Measurements from ENCODE around the gene CST7. TPM values are rescaled to one million over a fixed set of nuclear protein-coding genes. Genes with fewer than 3 reads are reported as not detected.
A peak's percentile ranks its signal among the peaks of the same experiment; 100 is the strongest.
"Not testable (repeated sequence)": the region's sequence is repeated elsewhere in the genome, so short reads cannot be mapped to it uniquely, and the experiment has no call there.

Gene CST7
- total RNA-seq, 1 experiment from 2014 or later, result not detected

GRCh38 chr20:24918579-24919566 lies 30.2 kb upstream of the CST7 start:
- BruUV-seq (replicated peaks), result no TSS peak

GRCh38 chr20:24919665-24920064 lies 29.4 kb upstream of the CST7 start:
- CTCF ChIA-PET; H3K27me3 ChIP-seq (replicated peaks; ENCODE audit: insufficient read depth, low read depth, low read length, poor library complexity); DNase-seq (ENCODE audit: low spot score); H3K27ac ChIP-seq (ENCODE audit: low read depth, low read length, poor library complexity, severe bottlenecking); H3K4me3 ChIP-seq (ENCODE audit: low read depth, low read length, poor library complexity, severe bottlenecking); POLR2A ChIA-PET (ENCODE audit: low non-redundant PET); H3K36me3 ChIP-seq (ENCODE audit: insufficient read depth, low read length, poor library complexity, severe bottlenecking); BruUV-seq (replicated peaks); H3K9me3 ChIP-seq (ENCODE audit: low read depth, low read length, poor library complexity, severe bottlenecking): not testable (repeated sequence)
- intact Hi-C loops (cut with micrococcal nuclease; ENCODE audit: unreplicated experiment), result loop anchor here (2.0 to 10.0 kb wide), 7 partner anchors 137 to 1031 kb away; no protein-coding TSS in a partner anchor
- H3K4me1 ChIP-seq (ENCODE audit: insufficient read depth, low read length, poor library complexity, severe bottlenecking), result peaks cover 13% of the 10 kb centered on the region

More at GRCh38 chr20:24918579-24919566, 30.2 kb upstream of the CST7 start:
- no peaks in the 10 kb centered on the region for H3K9me3 ChIP-seq (ENCODE audit: low read depth, low read length, poor library complexity, severe bottlenecking)
- intact Hi-C loops (cut with micrococcal nuclease; ENCODE audit: unreplicated experiment), result loop anchor here (2.0 to 10.0 kb wide), 7 partner anchors 137 to 1030 kb away; no protein-coding TSS in a partner anchor
- DNase-seq (ENCODE audit: low spot score), result no peak
- POLR2A ChIA-PET (ENCODE audit: low non-redundant PET), result no interaction called here
- peaks cover 13% of the 10 kb centered on the region for H3K4me1 ChIP-seq (ENCODE audit: insufficient read depth, low read length, poor library complexity, severe bottlenecking)
- no peaks in the 10 kb centered on the region for H3K27me3 ChIP-seq (replicated peaks; ENCODE audit: insufficient read depth, low read depth, low read length, poor library complexity)
- no peaks in the 10 kb centered on the region for H3K36me3 ChIP-seq (ENCODE audit: insufficient read depth, low read length, poor library complexity, severe bottlenecking)
- H3K4me3 ChIP-seq (ENCODE audit: low read depth, low read length, poor library complexity, severe bottlenecking), result no peak overlapping the region
- H3K27ac ChIP-seq (ENCODE audit: low read depth, low read length, poor library complexity, severe bottlenecking), result peak overlapping the region; percentile 15
- CTCF ChIA-PET, result interaction anchor here (0.7 to 1.0 kb wide), 4 partner anchors 714 to 921 kb away, joined by 3 to 5 read pairs (median 3); no protein-coding TSS in a partner anchor
- no peak for TF ChIP-seq EZH2 (IDR thresholded peaks at IDR 0.05; ENCODE audit: borderline replicate concordance, low read depth, low read length, poor library complexity, severe bottlenecking)
- TF ChIP-seq CTCF (conservative IDR thresholded peaks at IDR 0.05; ENCODE audit: low read depth, low read length), result no peak

GRCh38 chr20:24920706-24921105 lies 28.4 kb upstream of the CST7 start:
- H3K9me3 ChIP-seq (ENCODE audit: low read depth, low read length, poor library complexity, severe bottlenecking); H3K27me3 ChIP-seq (replicated peaks; ENCODE audit: insufficient read depth, low read depth, low read length, poor library complexity); H3K27ac ChIP-seq (ENCODE audit: low read depth, low read length, poor library complexity, severe bottlenecking); H3K36me3 ChIP-seq (ENCODE audit: insufficient read depth, low read length, poor library complexity, severe bottlenecking); CTCF ChIA-PET; DNase-seq (ENCODE audit: low spot score); H3K4me3 ChIP-seq (ENCODE audit: low read depth, low read length, poor library complexity, severe bottlenecking); intact Hi-C loops (cut with micrococcal nuclease; ENCODE audit: unreplicated experiment); BruUV-seq (replicated peaks); POLR2A ChIA-PET (ENCODE audit: low non-redundant PET): not testable (repeated sequence)
- peaks cover 13% of the 10 kb centered on the region for H3K4me1 ChIP-seq (ENCODE audit: insufficient read depth, low read length, poor library complexity, severe bottlenecking)

GRCh38 chr20:24929259-24929658 lies 19.8 kb upstream of the CST7 start:
- BruUV-seq (replicated peaks); H3K27ac ChIP-seq (ENCODE audit: low read depth, low read length, poor library complexity, severe bottlenecking); intact Hi-C loops (cut with micrococcal nuclease; ENCODE audit: unreplicated experiment); DNase-seq (ENCODE audit: low spot score); H3K36me3 ChIP-seq (ENCODE audit: insufficient read depth, low read length, poor library complexity, severe bottlenecking); H3K4me1 ChIP-seq (ENCODE audit: insufficient read depth, low read length, poor library complexity, severe bottlenecking); H3K27me3 ChIP-seq (replicated peaks; ENCODE audit: insufficient read depth, low read depth, low read length, poor library complexity); H3K4me3 ChIP-seq (ENCODE audit: low read depth, low read length, poor library complexity, severe bottlenecking); H3K9me3 ChIP-seq (ENCODE audit: low read depth, low read length, poor library complexity, severe bottlenecking); POLR2A ChIA-PET (ENCODE audit: low non-redundant PET); CTCF ChIA-PET: not testable (repeated sequence)

- POLR2A ChIA-PET (ENCODE audit: low non-redundant PET); H3K9me3 ChIP-seq (ENCODE audit: low read depth, low read length, poor library complexity, severe bottlenecking); H3K4me1 ChIP-seq (ENCODE audit: insufficient read depth, low read length, poor library complexity, severe bottlenecking); BruUV-seq (replicated peaks); CTCF ChIA-PET; H3K36me3 ChIP-seq (ENCODE audit: insufficient read depth, low read length, poor library complexity, severe bottlenecking); H3K4me3 ChIP-seq (ENCODE audit: low read depth, low read length, poor library complexity, severe bottlenecking); H3K27ac ChIP-seq (ENCODE audit: low read depth, low read length, poor library complexity, severe bottlenecking); DNase-seq (ENCODE audit: low spot score); intact Hi-C loops (cut with micrococcal nuclease; ENCODE audit: unreplicated experiment); H3K27me3 ChIP-seq (replicated peaks; ENCODE audit: insufficient read depth, low read depth, low read length, poor library complexity): not testable (repeated sequence)
Measured at GRCh38 chr20:24929867-24930723, 19.0 kb upstream of the CST7 start.
